HG02852 (cell line): Measurements from ENCODE around the gene MYO1F.
"Not testable (repeated sequence)": the region's sequence is repeated elsewhere in the genome, so short reads cannot be mapped to it uniquely, and the experiment has no call there.

Experiments used
- ATAC-seq: cut with Tn5 transposase; IDR thresholded peaks from one replicate; pipeline ENCODE4 v1.9.1; 2021; ENCODE audit warnings: mild to moderate bottlenecking, moderate library complexity; ENCODE audit not compliant: unreplicated experiment

The MYO1F gene

DNA sequence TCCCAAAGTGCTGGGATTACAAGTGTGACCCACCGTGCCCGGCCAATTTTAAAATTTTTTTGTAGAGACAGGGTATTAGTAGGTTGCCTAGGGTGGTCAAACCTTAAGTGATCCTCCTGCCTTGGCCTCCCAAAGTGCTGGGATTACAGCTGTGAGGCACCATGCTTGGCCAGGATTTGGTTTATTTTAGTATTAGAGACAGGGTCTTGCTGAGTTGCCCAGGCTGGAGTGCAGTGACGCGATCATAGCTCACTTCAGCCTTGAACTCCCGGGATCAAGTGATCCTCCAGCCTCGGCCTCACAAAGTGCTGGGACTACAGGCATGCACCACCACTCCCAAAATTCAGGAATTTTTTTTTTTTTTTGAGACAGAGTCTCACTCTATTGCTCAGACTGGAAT lies 57.9 kb downstream of the MYO1F start:
- no peak for ATAC-seq

DNA sequence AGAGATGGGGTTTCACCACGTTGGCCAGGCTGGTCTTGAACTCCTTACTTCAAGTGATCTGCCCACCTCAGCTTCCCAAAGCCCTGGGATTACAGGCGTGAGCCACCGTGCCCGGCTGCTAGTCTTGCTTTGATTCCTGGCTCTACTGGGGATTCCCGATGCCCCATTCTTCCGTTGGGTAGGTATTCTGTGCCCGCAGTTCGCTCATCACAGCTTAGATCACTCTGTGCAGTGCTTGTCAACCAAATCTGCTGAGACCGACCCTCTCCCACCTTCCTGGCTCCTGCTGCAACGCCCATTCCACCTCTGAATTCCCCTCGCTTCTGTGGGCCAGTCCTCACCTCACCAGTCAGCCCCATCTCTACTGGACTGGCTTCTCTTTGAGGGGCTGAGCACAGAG lies 58.7 kb downstream of the MYO1F start:
- ATAC-seq: no peak

DNA sequence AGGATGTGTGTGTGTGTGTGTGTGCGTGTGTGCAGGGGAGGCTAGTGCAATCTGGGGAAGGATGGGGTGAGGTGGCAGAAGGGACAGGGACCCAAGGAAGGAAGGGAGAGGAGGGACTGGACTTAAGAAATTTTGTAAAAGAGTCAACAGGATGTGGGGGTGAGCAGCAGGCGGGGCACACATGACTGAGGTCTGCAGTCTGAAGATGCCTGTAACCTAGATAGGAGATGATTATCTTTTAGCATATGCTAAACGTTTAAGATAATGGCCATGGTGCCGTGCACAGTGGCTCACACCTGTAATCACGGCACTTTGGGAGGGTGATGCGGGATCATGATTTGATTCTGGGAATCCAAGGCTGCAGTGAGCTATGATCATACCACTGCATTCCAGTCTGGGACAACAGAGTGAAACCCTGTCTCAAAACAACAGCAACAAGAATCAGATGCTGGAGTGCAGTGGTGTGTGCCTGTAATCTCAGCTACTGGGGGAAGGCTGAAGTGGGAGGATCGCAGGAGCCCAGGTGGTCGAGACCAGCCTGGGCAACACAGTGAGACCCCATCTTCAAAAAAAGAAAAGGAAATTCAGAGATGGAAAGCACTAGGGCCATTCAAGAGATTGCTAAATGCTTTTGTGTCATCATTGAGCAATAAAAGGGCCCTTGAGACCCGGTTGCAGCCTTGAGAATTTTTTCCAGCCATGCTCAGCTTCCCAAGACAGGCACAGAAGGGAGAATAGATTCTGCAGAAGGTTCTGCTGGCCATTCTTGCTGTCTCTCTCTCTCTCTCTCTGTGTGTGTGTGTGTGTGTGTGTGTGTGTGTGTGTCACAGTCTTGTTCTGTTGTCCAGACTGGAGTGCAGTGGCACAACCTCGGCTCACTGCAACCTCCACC lies 59.4 kb downstream of the MYO1F start:
- no peak for ATAC-seq

DNA sequence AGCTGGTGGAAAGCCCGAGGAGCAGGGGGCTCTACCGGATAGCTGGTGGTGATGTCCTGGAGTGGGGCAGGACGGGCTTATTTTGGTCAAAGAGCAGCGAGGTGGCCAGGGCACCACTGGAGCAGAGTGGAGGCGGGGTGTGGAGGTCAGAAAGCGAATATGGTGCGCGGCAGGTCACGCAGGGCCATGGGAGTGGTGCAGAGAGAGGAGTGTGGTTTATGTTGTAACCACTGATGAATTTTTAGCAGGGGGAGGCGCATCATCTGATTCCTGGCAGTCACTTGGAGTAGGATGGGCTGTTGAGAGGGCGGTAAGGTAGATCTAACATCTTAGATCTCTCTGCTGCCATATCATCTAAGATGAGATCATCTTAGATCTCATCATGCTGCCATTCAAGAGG lies 61.9 kb downstream of the MYO1F start:
- no peak for ATAC-seq

DNA sequence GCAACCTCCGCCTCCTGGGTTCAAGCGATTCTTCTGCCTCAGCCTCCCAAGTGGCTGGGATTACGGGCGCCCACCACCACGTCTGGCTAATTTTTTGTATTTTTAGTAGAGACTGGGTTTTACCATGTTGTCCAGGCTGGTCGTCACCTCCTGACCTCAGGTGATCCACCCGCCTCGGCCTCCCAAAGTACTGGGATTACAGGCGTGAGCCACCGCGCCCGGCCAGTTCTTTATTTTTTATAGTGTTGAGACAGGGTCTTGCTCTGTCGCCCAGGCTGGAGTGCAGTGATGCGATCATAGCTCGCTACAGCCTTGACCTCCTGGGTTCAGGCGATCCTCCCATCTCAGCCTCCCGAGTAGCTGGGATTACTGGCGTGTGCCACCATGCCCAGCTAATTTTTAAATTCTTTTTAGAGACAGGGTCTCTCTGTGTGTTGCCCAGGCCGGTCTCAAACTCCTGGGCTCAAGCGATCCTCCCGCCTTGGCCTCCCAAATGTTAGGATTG lies 62.7 kb downstream of the MYO1F start:
- not testable (repeated sequence) for ATAC-seq

DNA sequence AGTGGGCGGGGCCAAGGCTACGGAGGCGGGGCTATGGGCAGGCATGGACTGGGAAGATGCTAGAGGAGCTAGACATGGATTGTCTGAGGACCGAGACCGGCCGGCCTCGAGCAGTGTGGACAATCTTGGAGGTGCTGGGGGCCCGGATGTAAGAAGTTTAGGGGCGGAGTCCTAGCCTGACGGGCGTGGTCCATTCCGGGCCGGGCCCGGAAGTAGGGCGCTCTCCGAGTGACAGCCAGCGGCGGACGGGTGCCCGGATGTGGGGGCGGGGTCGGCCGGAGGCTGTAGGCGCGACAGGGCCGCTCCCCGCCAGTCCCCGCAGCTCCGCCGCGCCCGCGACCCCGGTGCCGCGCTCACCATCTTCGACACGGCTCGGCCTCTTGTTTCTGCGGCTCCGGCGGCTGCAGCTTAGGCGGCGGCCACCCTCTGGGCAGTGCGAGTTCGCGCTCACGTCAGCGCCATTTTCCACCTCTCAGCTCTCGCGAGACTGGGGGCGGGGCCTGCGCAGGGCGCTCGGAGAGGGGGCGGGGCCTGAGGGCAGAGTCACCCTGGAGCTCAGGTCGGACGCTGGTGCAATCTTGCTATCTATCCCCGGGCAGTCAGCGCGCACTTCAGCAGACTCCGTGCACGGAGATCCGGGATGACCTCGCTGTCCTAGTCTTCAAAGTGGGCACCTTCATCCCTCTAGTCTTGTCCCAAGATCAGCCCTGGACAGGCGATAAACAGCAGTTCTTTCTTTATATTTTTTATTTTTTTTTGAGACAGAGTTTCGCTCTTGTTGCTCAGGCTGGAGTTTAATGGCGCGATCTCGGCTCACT lies 63.3 kb downstream of the MYO1F start, which contains the start of gene ZNF414:
ZNF414 (minus strand) TSS at position 481 of the 818 bp plus-strand sequence; CDS start at position 360, 121 bp downstream.
- peak; percentile 88 for ATAC-seq

DNA sequence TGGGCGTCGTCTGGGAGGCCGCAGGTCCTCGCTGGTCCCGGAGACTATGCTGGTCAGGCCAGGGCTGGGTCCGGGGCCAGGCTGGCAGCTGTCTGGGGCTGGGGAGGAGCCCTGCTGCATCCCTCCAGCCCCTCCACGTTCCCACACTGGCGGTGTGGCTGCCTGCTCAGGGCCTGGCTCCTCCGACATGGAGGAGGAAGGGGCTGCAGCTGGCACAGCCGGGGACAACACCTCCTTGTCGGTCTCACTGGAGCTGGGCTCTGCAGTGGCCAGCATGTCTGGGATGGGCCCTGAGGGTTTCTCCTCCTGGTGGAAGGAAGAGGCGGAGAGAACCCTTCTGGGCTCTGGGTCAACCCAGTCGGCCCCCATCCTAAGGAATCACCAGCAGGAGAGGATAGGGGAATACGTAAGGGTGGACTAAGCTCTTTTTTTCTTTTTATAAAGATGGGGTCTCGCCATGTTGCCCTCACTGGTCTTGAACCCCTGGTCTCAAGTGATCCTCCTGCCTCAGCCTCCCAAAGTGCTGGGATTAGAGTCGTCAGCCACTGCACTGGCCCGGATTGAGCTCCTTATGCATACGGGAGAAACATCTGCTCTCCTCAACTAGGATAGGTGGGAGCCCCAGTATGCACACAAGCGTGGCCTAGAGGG lies 64.1 kb downstream of the MYO1F start:
- ATAC-seq: no peak

DNA sequence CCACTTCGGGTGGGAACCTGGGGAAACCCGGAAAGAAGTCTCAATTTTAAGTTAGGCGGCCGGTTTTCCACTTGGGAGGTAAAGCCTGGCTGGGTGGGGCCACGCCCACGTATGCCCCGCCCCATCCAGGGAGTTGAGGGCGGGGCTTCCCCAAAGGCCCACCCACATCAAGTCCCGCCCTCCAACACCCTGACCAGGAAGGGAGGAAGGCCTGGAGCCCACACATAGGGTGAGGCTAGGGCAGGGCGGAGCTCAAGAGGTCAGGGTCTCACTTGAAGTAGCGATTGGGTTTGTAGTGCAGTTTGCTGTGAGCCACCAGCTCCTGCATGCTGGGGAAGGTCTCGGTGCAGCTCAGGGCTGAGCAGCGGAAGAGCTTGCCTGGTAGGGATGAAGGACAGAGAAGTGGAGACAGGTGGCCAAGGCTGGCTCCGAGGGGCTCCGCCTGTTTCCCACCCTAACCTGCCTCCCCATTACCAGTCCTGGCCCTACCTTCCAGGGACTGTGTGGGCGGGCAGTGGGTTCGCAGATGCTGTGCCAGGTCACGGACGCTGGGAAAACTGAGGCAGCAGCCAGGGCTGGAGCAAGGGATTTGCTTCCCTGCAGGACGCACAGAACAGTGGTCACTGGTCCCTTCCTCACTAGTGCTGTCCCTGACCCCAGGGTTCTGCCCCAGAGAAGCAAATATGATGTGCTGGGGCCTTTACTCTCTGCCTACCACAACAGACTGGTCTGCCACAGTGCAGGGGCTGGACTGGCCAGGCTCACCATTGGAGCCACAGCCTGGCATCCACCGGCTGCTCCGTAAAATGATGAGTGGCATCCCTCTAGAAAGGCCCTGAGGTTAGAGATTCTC lies 64.9 kb downstream of the MYO1F start:
- no peak for ATAC-seq

DNA sequence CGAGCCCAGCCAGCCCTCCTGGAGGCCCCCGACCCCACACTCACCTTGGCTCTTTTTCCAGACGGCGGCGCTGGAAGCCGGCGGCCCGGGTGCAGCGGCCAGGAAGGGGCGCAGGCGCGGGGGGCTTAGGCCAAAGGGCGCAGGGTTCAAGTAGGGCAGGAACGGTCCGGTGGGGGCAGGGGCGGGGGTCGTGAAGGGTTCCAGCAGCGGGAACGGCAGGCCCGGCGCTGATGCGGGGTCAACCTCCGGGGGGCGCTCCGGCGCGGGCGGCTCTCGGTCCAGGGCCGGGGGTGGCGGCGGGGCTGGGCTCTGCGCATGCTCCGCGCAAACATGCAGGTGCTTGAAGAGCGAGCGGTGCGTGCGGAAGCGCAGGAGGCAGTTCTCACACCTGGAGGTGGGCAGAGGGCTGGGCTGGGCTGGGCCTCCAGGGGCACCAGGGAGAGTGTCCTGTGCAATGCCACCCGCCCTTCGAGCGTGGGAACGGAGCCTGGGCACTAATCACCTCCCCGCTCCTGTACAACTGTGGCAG lies 65.6 kb downstream of the MYO1F start:
- no peak for ATAC-seq

DNA sequence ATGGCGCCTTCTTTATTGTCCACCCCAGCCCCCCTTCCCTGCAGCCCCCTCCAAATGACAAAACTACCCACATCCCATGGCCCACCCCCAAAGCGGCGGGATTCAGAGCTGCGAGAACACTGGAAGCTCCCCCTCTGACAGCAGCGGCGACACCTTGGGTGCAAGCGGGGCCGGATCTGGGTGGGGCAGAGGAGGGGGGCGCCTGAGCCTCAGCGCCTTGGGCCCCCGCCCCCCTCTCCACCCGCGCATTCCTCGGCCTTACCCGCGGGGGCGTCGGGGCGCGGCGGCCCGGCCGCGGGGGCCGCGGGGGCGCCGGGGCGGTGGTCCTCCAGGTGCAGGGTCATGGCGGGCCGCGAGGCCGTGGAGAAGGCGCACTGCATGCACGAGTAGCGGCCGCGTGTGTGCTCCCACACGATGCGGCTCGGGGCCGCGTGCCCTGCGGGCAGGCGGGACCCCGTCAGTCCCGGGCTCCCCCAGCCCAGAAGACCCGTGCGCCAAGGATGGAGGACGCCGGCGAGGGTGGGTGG lies 66.6 kb downstream of the MYO1F start:
- no peak for ATAC-seq

DNA sequence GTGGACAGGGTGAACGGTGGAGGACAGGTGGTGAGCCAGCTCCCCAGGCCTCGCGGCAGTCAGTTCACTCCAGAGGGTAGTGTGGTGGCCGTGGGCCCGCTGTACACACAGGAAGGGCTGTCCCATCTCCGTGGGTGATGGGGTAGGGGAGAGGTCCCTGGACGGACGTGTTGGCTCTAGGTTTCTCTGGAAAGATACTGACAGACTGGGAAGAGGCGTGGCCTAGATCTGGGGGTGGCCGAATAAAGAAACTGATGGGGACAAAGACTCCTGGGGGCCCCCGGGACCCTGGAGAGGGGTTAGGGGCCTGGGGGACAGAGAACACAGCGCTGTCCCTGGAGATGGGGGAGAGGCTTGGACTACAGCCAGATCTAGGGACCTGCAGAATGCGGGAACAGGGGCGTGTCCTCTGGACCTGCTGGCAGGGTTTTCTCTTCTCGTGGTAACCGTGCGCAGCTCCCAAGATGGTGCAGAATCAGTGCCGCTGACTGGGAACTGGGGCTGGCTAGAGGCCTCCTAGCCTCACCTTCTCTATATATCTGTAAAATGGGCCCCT lies 70.8 kb downstream of the MYO1F start:
- ATAC-seq: no peak

DNA sequence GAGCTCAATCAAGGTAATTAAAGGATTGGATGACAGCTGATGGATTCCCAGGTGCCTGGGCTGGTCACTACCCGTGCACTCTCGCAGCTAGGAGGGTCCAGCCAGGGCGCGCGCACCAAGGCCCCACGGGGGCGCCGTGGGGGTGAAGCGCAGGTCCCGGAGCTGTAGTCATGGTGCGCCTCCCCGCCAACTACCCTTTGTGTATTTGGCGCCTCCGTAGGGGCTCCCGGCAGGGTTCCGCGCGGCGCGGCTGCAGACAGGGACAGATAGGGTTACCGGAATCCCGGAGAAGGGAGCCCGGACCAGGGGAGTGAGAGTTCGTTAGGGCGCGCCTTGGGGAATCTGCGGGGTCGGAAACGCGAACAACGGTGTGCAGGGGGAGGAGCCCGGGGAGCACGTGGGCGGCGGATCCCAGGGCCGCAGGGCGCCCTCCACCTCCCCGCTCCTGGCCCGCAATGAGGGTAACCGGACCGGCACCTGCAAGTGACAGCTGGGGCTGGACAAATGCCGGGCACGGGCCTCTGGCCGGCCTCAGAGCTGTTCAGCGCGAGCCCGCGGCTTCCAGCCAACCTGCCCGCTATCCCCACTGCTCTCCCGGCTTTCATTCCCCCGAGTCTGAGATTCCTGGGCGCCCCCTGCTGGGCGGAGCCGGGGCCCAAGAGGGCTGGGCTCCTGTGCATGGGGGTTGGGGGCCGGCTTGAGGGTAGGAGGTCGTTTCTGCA lies 71.4 kb downstream of the MYO1F start:
- ATAC-seq: no peak

DNA sequence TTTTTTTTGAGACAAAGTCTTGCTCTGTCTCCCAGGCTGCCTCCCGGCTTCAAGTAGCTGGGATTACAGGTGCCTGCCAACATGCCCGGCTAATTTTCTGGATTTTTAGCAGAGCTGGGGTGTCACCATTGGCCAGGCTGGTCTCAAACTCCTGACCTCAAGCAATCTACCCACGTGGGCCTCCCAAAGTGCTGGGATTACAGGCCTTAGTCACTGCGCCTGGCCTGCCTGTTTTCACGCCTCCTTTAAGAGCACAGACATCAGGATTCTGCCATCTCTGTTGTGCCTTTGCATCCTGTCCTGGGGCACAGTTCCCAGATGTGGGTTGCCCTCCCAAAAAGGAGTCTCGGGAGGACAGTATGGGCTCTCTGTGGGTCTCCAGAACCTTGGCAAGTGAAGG lies 72.3 kb downstream of the MYO1F start:
- ATAC-seq: no peak

DNA sequence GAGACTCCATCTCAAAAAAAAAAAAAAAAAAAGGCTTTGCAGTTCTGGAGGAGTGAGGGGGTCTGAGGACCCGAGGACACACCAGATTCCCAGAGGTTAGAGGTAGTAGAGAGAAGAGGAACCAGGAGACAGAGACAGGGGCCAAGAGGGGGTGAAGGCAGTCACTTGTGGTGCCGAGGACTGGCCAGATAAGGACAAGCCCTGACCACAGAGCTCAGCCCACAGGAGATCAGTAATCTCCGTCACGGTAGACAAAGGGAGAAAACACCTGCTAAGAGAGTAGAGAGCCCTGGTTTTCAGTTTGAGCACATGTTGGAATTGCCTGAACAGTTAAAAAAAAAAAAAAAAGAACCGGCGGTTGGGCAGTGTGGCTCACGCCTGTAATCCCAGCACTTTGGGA lies 73.1 kb downstream of the MYO1F start:
- ATAC-seq: no peak

DNA sequence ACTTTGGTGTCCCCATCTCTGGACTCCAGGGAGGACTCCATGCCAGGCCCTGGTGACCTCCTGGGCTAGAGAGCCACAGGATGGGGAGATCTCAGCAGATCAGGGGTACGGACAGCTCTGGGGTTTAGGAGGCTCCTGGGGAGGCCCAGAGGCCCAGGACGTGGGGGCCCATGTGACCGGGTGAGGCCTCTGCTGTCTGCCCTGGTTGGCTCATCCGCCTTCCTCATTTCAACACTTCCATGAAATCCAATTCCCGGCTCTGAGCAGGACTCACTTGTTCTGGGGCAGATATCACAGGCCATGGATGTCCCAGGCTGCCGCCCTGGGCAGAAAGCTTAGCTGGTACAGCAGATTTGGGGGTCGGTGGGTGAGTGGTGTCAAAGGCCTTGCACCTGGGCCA lies 73.7 kb downstream of the MYO1F start:
- no peak for ATAC-seq

DNA sequence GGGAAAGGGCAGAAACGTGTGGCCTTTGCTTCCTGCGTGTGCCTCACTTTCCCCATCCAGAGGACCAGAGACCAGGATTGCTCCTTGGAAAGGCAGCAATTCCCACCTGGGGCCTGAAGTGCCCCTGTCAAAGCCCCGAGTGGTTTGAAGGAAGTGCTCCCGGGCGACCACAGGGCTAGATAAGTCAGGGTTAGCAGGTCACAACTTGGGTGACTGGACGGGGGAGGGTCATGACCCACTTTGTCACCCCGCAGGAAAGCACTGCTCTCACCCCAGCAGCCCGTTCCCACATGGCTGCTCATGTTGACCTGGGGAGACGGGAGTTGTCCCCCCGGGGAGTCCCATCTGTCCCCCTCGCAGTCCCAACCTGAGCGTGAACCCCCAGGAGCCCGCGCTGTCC lies 75.3 kb downstream of the MYO1F start:
- no peak for ATAC-seq

DNA sequence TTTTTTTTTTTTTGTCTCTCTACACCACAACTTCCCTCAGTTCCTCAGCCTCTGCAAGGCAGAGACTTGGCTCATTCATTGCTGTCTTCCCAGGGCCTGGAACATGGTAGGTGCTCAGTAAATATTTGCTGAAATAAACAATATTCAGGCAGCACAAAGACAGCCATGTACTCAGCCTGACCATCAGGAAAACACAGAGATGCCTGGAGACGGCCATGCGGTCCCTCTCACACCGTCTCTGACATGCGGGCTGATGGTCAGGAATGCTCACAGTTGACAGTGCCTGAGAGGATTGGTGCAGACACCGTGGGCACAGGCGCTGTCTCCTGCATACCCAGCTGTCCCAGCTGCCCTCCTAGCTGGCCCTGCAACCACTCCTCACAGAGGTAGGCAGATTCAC lies 75.7 kb downstream of the MYO1F start:
- ATAC-seq: no peak

DNA sequence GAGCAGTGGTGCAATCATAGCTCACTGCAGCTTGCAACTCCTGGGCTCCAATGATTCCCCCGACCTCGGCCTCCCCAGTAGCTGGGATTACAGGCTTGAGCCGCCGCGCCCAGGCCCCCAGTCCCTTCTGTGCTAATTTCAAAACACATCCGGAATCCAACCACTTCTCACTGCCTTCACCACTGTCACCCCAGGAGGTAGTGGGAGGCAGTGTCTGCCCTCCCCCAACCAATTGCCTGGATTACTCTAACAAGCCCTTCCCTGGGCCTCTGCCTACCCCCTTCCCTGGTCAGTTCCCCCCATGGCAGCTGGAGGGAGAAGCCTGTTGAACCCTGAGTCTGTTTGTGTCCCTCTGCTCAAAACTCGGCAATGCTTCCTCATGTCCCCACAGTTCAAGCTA lies 77.1 kb downstream of the MYO1F start:
- no peak for ATAC-seq
